ENCODE measurements around the gene EFR3B. TPM values are rescaled to one million over a fixed set of nuclear protein-coding genes. Genes with fewer than 3 reads are reported as not detected.

Gene EFR3B
- polyA plus RNA-seq, 3 donors = not detected

- Histone ChIP-seq H3K79me2 (ENCODE audit: insufficient read depth, low read length) (no peaks in the 10 kb centered on the region), H3K36me3 (replicated peaks in 1 of 2; ENCODE audit: control insufficient read depth in 1 of 2, insufficient read depth in 2 of 2, low read length in 2 of 2) (no peaks in the 10 kb centered on the region), H4K20me1 (ENCODE audit: insufficient read depth, low read length) (no peaks in the 10 kb centered on the region), H3K27ac (ENCODE audit: low read depth in 1 of 2, low read length in 2 of 2) (no peak overlapping the region), H3K9ac (ENCODE audit: insufficient read depth, low read length, poor library complexity, severe bottlenecking) (no peak overlapping the region), H2AFZ (ENCODE audit: insufficient read depth, low read depth, low read length, poor library complexity, severe bottlenecking) (no peak overlapping the region), H3K4me2 (replicated peaks; ENCODE audit: extremely low read depth, low read length, poor library complexity, severe bottlenecking) (no peak overlapping the region), H3K9me3 (replicated peaks in 1 of 2; ENCODE audit: control insufficient read depth in 1 of 2, insufficient read depth in 1 of 2, low read length in 2 of 2) (no peaks in the 10 kb centered on the region), H3K4me1 (ENCODE audit: control insufficient read depth in 1 of 2, insufficient read depth in 2 of 2, low read length in 2 of 2) (no peaks in the 10 kb centered on the region), H3K4me3 (replicated peaks in 1 of 3; ENCODE audit: low read depth in 2 of 3, low read length in 3 of 3) (no peak overlapping the region), H3K27me3 (ENCODE audit: control insufficient read depth in 2 of 2, insufficient read depth in 2 of 2, low read length in 2 of 2) (no peaks in the 10 kb centered on the region)
- H3K27ac Mint-ChIP-seq = no peak overlapping the region
- intact Hi-C loops (cut with micrococcal nuclease) = no loop called here
- no peaks in the 10 kb centered on the region for H3K36me3 Mint-ChIP-seq
- DNase-seq = no peak
- no peak overlapping the region for H3K4me3 Mint-ChIP-seq
- 62% methylated on average over 3 of the region's 3 CpGs for WGBS (ENCODE audit: insufficient coverage)
- no peak for TF ChIP-seq CTCF (IDR thresholded peaks at IDR 0.05)
- H3K4me1 Mint-ChIP-seq = no peaks in the 10 kb centered on the region
- H3K9me3 Mint-ChIP-seq = no peaks in the 10 kb centered on the region
- H3K27me3 Mint-ChIP-seq (ENCODE audit: low read depth in 3 of 3) = peaks cover 1 to 3% (median 2%) of the 10 kb centered on the region in 3 donors
Measured at GRCh38 chr2:25112113-25112512, 70.2 kb downstream of the EFR3B start.

- no peak overlapping the region for H3K4me3 Mint-ChIP-seq
- H2AFZ ChIP-seq (ENCODE audit: insufficient read depth, low read depth, low read length, poor library complexity, severe bottlenecking) = no peak overlapping the region
- no peaks in the 10 kb centered on the region for H4K20me1 ChIP-seq (ENCODE audit: insufficient read depth, low read length)
- no peak overlapping the region for H3K4me2 ChIP-seq (replicated peaks; ENCODE audit: extremely low read depth, low read length, poor library complexity, severe bottlenecking)
- H3K27me3 Mint-ChIP-seq (ENCODE audit: low read depth in 3 of 3) = peaks cover 1 to 3% (median 2%) of the 10 kb centered on the region in 3 donors
- H3K9me3 Mint-ChIP-seq = peaks cover 0 to 3% (median 0%) of the 10 kb centered on the region in 7 donors
- H3K36me3 Mint-ChIP-seq = no peaks in the 10 kb centered on the region
- H3K27ac Mint-ChIP-seq = no peak overlapping the region
- no peaks in the 10 kb centered on the region for H3K4me1 Mint-ChIP-seq
- intact Hi-C loops (cut with micrococcal nuclease) = no loop called here
- no peak for DNase-seq
- H3K79me2 ChIP-seq (ENCODE audit: insufficient read depth, low read length) = no peaks in the 10 kb centered on the region
- no peak overlapping the region for H3K27ac ChIP-seq (ENCODE audit: low read depth in 1 of 2, low read length in 2 of 2)
- 96% methylated on average over 7 of the region's 9 CpGs for WGBS (ENCODE audit: insufficient coverage)
- H3K4me3 ChIP-seq (replicated peaks in 1 of 3; ENCODE audit: low read depth in 2 of 3, low read length in 3 of 3) = no peak overlapping the region
- H3K9ac ChIP-seq (ENCODE audit: insufficient read depth, low read length, poor library complexity, severe bottlenecking) = no peak overlapping the region
- H3K4me1 ChIP-seq (ENCODE audit: control insufficient read depth in 1 of 2, insufficient read depth in 2 of 2, low read length in 2 of 2) = no peaks in the 10 kb centered on the region
- no peaks in the 10 kb centered on the region for H3K9me3 ChIP-seq (replicated peaks in 1 of 2; ENCODE audit: control insufficient read depth in 1 of 2, insufficient read depth in 1 of 2, low read length in 2 of 2)
- TF ChIP-seq CTCF (IDR thresholded peaks at IDR 0.05) = no peak
- H3K36me3 ChIP-seq (replicated peaks in 1 of 2; ENCODE audit: control insufficient read depth in 1 of 2, insufficient read depth in 2 of 2, low read length in 2 of 2) = no peaks in the 10 kb centered on the region
- no peaks in the 10 kb centered on the region for H3K27me3 ChIP-seq (ENCODE audit: control insufficient read depth in 2 of 2, insufficient read depth in 2 of 2, low read length in 2 of 2)
Measured at GRCh38 chr2:25115249-25115883, 73.5 kb downstream of the EFR3B start.
